Aorta (tissue), 5 donors: ENCODE data around the gene STXBP5L. TPM values are rescaled to one million over a fixed set of nuclear protein-coding genes. Genes with fewer than 3 reads are reported as not detected.
A peak's percentile ranks its signal among the peaks of the same experiment; 100 is the strongest.

Experiments used
- ATAC-seq: fragments of 200-7000 bp; cut with Tn5 transposase; one replicate; pipeline ENCODE4 v1.9.1; 2022; ENCODE audit warnings: moderate library complexity; ENCODE audit not compliant: low FRiP score
- DNase-seq, 2 donors: peaks; one replicate each; pipeline ENCODE4 v3.0.0-alpha.2; 2020
- H3K27ac ChIP-seq, 2 donors: one replicate each; pipeline ENCODE4 v1.5.1; 2013; ENCODE audit warnings: low read length in 2 of 2, mild to moderate bottlenecking in 2 of 2, moderate library complexity in 2 of 2, control low read depth in 1 of 2, inconsistent platforms in 1 of 2, low read depth in 1 of 2
- H3K27me3 ChIP-seq, 2 donors: one replicate each; pipeline ENCODE4 v1.6.1; 2013; ENCODE audit warnings: control low read depth in 1 of 2, low read length in 1 of 2, mild to moderate bottlenecking in 1 of 2, moderate library complexity in 1 of 2; ENCODE audit not compliant: insufficient read depth in 2 of 2, control insufficient read depth in 1 of 2
- H3K36me3 ChIP-seq, 2 donors: one replicate each; pipeline ENCODE4 v1.6.1; 2013; ENCODE audit warnings: control low read depth in 1 of 2, low read length in 1 of 2, mild to moderate bottlenecking in 1 of 2; ENCODE audit not compliant: insufficient read depth in 2 of 2, control insufficient read depth in 1 of 2
- H3K4me1 ChIP-seq, 2 donors: one replicate each; pipeline ENCODE4 v1.6.1; 2013; ENCODE audit warnings: low read length in 2 of 2, control low read depth in 1 of 2, mild to moderate bottlenecking in 1 of 2, moderate library complexity in 1 of 2; ENCODE audit not compliant: insufficient read depth in 2 of 2, control insufficient read depth in 1 of 2
- H3K4me3 ChIP-seq, 2 donors: one replicate each; pipeline ENCODE4 v1.5.1; 2013; ENCODE audit warnings: low read length in 2 of 2, control low read depth in 1 of 2, mild to moderate bottlenecking in 1 of 2
- H3K9me3 ChIP-seq: one replicate; pipeline ENCODE4 v1.6.1; 2013; ENCODE audit warnings: mild to moderate bottlenecking, low read length; ENCODE audit not compliant: control insufficient read depth
- WGBS, 2 donors: extraction: QIAGEN DNeasy Blood & Tissue Kit; methylation state at CpG; one replicate each; pipeline ENCODE4 v1.1.7; 2013; 5-methylcytosine and 5-hydroxymethylcytosine counted together
- intact Hi-C, 2 donors: fragments of 100-400 bp; cut with DNase I; formaldehyde crosslinking; loops; one replicate each; pipeline versions ENCODE4 v1.14.2 to v1.15.0; 2022
- polyA plus RNA-seq, 2 donors: library from polyadenylated mRNA; stranded (reverse); fragments of 200-250 nt; gene quantifications; one replicate each; pipeline ENCODE4 v1.2.3, GENCODE V29; 2013
- total RNA-seq, 2 donors: library from RNA; stranded (reverse); fragmentation: NEBNext Ultra II Directional; extraction: Animal tissue kit (Norgen Biotek cat#: 25700); gene quantifications; one replicate each; pipeline ENCODE4 v1.2.1, GENCODE V29; 2021
- donor health status: healthy with polysubstance abuse.
- donor health status: Bipolar disorder and iron deficiency.
- donor health status: DM: no; HTN: no; CAD: no.
- donor health status: DM: no; HTN: no; CAD: no.
- donor health status: DM: yes; HTN: yes; CAD: no.

STXBP5L gene
- total and polyA plus RNA-seq, 4 donors: 0.16 to 0.38 TPM; not detected in 2

DNA sequence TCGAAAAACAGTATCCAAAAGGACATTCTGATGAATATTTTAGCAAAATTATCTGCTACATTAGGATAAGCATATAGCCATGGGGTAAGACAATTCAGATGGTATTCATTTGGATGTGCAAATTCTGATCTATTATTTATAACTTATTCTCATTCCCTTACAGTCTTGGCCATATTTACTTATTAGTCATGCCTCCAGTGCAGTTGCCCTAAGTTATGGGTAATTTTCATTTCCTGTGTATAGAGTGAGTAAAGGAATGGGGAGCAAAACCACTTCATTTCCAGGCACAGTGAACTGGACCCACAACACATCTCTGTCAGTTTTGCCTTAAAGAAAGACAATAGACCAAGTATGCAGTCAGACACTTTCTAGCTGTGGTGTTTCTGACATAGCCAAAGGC is 503.5 kb downstream of the STXBP5L start:
- 90 to 95% methylated on average over 1 of the region's 1 CpG for WGBS, 2 donors
- intact Hi-C loops: no loop called here

DNA sequence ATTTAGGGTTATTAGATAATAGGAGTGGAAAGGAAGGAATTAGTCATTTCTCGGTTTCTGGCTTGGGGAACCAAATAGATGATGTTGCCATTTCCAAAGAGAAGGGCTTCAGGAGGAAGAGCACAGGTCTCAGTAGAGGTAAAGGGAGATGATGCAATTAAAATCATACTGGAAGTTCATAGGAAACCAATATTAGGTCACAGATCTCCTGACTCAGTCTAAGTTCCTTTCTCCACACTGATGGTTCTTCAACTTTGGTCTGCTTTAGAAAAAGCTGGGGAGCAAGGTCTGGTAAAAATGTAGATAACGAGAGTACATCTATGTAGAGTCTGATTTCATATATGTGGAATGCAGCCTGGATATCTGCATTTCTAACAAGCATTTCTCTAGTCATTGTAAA is 506.9 kb downstream of the STXBP5L start:
- intact Hi-C loops: no loop called here
- Histone ChIP-seq H3K4me1 (no peaks in the 10 kb centered on the region), H3K36me3 (no peaks in the 10 kb centered on the region), H3K9me3 (no peaks in the 10 kb centered on the region), H3K27me3 (peaks cover 0 to 2% of the 10 kb centered on the region in 2 donors), H3K27ac (no peak overlapping the region), H3K4me3 (no peak overlapping the region)
- ATAC-seq (no peak), DNase-seq (no peak)
- WGBS, 2 donors: 54 to 65% methylated on average over 2 of the region's 2 CpGs

More for the DNA sequence above, 503.5 kb downstream of the STXBP5L start:
- Histone ChIP-seq H3K9me3 (no peaks in the 10 kb centered on the region), H3K4me1 (no peaks in the 10 kb centered on the region), H3K27me3 (peaks cover 0 to 2% of the 10 kb centered on the region in 2 donors), H3K36me3 (no peaks in the 10 kb centered on the region), H3K4me3 (no peak overlapping the region), H3K27ac (no peak overlapping the region)
- no peak for DNase-seq
- ATAC-seq: no peak

- no peak overlapping the region for H3K4me3 ChIP-seq
- no peaks in the 10 kb centered on the region for H3K27me3 ChIP-seq
- intact Hi-C loops: no loop called here
- H3K4me1 ChIP-seq: no peaks in the 10 kb centered on the region
- no peaks in the 10 kb centered on the region for H3K36me3 ChIP-seq
- no peaks in the 10 kb centered on the region for H3K9me3 ChIP-seq
- no peak overlapping the region for H3K27ac ChIP-seq
- DNase-seq: no peak
- WGBS, 2 donors: 88 to 90% methylated on average over 6 of the region's 6 CpGs
- no peak for ATAC-seq
These were observed 510.2 kb downstream of the STXBP5L start for GRCh38 chr3:121418182-121418581.

DNA sequence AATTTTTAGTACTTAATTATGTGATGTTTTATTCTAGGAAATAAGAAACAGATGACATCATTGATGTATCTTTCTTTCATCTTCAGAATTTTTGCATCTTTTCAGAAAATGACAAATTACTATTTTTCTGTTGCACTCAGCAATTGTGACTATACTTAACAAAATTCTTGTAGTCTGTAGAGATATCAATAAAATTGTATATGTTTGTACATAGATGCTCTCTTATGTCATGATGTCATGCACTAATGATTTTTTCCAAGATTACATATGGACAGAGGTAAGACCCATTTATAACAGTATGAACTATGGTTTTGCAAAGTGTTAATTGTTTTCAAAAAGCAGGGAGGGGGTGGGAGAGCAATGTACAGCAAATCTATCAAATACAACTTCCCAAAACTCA is 516.5 kb downstream of the STXBP5L start:
- no peak for ATAC-seq
- intact Hi-C loops: no loop called here

DNA sequence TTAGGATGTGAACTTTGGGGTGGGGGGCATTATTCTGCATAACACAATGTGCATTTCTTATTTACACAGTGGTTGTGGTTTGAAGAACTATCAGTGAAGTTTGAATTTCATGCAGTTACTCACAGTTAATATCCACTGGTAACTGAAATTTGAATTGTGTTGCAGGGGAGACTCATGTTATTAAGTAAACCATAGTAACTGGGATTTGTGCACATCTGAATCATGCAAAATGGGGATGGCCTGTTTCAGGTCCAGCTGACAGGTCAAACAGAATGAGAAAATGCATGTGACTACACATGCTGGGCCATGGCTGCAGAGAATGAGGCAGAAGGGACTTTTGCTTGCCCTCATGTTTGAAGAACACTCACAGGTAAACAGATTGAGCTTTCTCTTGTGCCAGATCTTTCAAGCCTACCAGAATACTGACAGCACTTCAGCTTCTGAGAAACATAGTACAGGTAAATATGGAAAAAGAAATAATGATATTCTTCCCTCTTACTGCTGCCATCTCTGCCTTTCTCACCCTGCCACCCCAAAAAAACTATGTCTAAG is 522.7 kb downstream of the STXBP5L start:
- ATAC-seq (no peak), DNase-seq (no peak)
- H3K4me3 ChIP-seq: no peak overlapping the region
- intact Hi-C loops: no loop called here
- no peaks in the 10 kb centered on the region for H3K36me3 ChIP-seq
- no peaks in the 10 kb centered on the region for H3K9me3 ChIP-seq
- H3K27ac ChIP-seq: no peak overlapping the region
- H3K27me3 ChIP-seq: no peaks in the 10 kb centered on the region
- H3K4me1 ChIP-seq: no peaks in the 10 kb centered on the region

More for the DNA sequence above, 516.5 kb downstream of the STXBP5L start:
- Histone ChIP-seq H3K27ac (no peak overlapping the region), H3K9me3 (no peaks in the 10 kb centered on the region), H3K27me3 (no peaks in the 10 kb centered on the region), H3K36me3 (no peaks in the 10 kb centered on the region), H3K4me1 (no peaks in the 10 kb centered on the region), H3K4me3 (no peak overlapping the region)
- DNase-seq: no peak

GRCh38 chr3:121431726-121432517 is 523.9 kb downstream of the STXBP5L start:
- H3K9me3 ChIP-seq: no peaks in the 10 kb centered on the region
- H3K4me1 ChIP-seq: no peaks in the 10 kb centered on the region
- ATAC-seq: peak; percentile 26
- 64 to 67% methylated on average over 5 of the region's 5 CpGs for WGBS, 2 donors
- H3K27ac ChIP-seq: no peak overlapping the region
- H3K4me3 ChIP-seq: peak overlapping the region in 1 of 2 donors; percentile 51
- H3K27me3 ChIP-seq: no peaks in the 10 kb centered on the region
- DNase-seq: no peak
- no peaks in the 10 kb centered on the region for H3K36me3 ChIP-seq
- intact Hi-C loops: no loop called here

DNA sequence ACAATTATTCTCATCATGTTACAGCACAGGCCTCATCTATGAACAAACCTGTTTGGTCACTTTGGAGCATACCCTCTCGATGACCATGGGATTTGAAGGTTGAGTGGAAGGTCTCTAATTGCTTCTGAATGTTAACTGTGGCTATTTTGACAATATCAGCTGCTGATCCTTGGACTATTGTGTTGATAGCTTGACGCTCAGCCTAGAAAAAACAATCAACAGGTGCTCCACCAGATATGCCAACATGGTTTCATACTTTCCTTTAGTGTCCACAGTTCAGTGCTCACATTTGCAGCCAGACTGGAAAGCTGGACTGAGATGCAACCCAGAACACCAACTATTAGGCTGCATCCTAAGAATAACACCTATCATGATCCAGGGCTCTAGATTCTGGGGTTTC is 528.1 kb downstream of the STXBP5L start:
- DNase-seq (no peak), ATAC-seq (no peak)
- no peak overlapping the region for H3K4me3 ChIP-seq
- no peaks in the 10 kb centered on the region for H3K27me3 ChIP-seq
- intact Hi-C loops: no loop called here
- H3K27ac ChIP-seq: no peak overlapping the region
- H3K9me3 ChIP-seq: no peaks in the 10 kb centered on the region
- WGBS, 2 donors: 95 to 97% methylated on average over 2 of the region's 2 CpGs
- no peaks in the 10 kb centered on the region for H3K4me1 ChIP-seq
- no peaks in the 10 kb centered on the region for H3K36me3 ChIP-seq

GRCh38 chr3:121436641-121437040 is 528.6 kb downstream of the STXBP5L start:
- ATAC-seq: no peak
- H3K4me3 ChIP-seq: no peak overlapping the region
- H3K4me1 ChIP-seq: no peaks in the 10 kb centered on the region
- no peaks in the 10 kb centered on the region for H3K9me3 ChIP-seq
- DNase-seq: no peak
- no peaks in the 10 kb centered on the region for H3K27me3 ChIP-seq
- H3K36me3 ChIP-seq: no peaks in the 10 kb centered on the region
- intact Hi-C loops: no loop called here
- H3K27ac ChIP-seq: no peak overlapping the region
- 36 to 45% methylated on average over 3 of the region's 3 CpGs for WGBS, 2 donors

- no peaks in the 10 kb centered on the region for H3K36me3 ChIP-seq
- H3K27ac ChIP-seq: no peak overlapping the region
- intact Hi-C loops: no loop called here
- ATAC-seq (no peak), DNase-seq (no peak)
- no peak overlapping the region for H3K4me3 ChIP-seq
- H3K4me1 ChIP-seq: no peaks in the 10 kb centered on the region
- 90 to 94% methylated on average over 1 of the region's 1 CpG for WGBS, 2 donors
- H3K9me3 ChIP-seq: no peaks in the 10 kb centered on the region
- no peaks in the 10 kb centered on the region for H3K27me3 ChIP-seq
These were observed 535.5 kb downstream of the STXBP5L start for GRCh38 chr3:121443456-121443855.
